HG03520 (cell line): ENCODE results near the gene ANKRD9.

Source experiments
- ATAC-seq: cut with Tn5 transposase; IDR thresholded peaks from one replicate; pipeline ENCODE4 v1.9.1; 2021; ENCODE audit warnings: mild to moderate bottlenecking, moderate library complexity; ENCODE audit not compliant: unreplicated experiment

ANKRD9 gene

GRCh38 chr14:102499401-102500157 is 10.0 kb downstream of the ANKRD9 start:
- no peak for ATAC-seq

GRCh38 chr14:102498678-102499265 is 10.8 kb downstream of the ANKRD9 start:
- ATAC-seq, result no peak

DNA sequence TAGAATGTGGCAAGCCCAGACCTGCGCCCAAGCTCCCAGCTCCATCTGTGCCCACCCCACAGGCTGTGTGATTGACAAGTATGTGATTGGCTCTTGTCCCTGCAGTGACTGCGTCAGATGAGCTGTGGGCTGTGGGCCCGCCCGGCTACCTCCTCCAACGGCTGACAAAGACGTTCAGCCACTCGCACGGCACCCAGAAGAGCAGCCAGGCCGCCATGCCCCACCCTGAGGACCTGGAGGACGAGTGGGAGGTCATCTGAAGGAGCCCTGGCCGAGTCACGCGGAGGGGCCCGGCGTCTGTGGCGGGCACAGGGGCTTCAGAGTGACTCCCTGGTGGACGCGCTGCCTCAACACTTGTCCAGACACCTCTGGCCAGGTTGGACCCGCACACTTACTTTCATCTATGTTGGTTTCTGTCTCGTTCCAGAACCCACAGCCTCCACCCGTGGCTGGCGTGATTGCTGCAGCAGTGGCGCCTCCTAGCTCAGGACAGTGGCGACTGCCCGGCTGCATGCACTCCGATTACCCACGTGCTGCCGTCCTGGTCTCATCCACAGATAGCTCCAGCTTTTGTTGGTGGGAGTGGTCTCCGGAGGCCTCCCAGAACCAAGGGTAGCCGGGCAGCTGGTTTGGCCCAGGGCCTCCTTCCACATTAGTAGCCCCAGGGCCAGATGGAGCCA is 11.4 kb downstream of the ANKRD9 start:
- no peak for ATAC-seq

- ATAC-seq, result no peak
Observed at GRCh38 chr14:102496958-102497744, 12.4 kb downstream of the ANKRD9 start.

- no peak for ATAC-seq
Observed at GRCh38 chr14:102496331-102496691, 13.3 kb downstream of the ANKRD9 start.

DNA sequence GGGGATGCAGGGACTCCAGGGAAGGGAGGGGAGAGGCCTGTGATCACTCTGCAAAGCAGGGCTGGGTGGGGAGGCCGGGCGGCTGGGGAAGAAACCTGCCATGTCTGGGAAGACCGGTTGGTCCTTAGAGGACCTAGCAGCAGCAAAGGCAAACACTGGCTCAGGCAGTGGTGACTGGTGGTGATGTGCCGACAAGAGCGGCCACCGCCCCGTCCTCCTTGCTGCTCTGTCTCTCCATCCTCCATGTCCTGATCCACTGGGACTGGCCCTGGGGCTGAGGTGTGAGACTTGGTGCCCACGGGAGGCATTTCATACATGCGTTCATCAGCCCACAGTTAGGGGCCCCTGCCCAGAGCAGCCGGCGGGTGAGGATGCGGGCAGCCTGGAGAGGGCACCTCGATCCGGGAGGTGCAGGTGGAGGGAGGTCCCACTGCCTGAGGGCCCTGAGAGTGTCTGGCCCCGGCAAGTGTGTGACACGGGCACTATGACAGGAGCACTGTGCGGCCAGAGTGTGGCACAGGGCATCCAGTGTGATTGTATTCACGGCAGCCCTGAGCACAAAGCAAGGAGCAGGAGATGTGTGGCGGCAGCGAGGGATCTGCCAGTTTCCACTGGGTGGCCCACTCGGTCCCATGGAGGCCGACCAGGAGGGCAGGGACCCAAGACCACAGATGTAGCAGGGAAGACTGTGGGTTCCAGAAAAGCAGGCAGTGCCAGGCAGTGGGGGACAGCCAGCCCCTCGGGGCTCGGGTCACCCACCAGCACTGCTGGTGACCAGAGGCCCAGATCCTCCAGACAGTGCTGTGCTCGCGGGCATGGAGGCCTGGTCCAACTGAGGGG is 13.9 kb downstream of the ANKRD9 start:
- no peak for ATAC-seq

DNA sequence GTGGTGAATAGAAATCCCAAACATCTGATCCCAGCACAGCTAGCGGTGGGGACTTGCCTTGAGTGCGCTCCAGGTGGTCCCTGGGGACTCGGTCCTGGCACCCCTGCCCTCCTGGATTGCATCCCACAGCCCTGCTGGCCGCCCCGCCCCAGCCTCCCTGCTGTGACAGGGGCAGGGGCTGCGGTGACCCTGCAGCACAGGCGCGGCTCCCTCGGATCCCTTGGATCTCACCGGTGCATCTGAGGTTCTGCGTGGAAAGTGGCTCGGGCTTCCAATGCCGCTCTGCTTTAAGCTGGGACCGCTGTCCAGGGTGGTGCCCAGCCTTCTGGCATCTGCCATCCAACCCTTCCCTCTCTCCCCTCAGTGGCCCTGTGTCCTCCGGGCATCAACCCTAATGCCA is 16.0 kb downstream of the ANKRD9 start:
- no peak for ATAC-seq

DNA sequence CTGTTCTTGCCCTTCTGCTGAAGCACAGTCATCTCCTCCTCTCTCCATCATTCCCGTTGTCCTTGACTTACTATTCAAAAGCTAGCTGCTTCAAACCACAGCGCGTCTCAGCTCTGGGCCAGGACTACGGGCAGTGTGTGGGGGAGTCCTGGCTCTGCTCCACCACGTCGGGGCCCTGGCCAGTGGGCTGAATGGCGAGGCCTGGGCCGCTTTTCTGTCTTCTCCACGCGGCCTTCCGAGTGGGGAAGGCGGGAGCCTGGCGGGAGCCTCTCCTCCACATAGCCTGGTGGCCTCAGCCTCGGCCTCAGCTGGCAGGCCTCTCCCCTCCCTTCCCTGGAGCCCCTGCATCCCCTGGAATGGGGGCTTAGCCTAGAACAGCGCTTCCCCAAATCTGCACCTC is 16.5 kb downstream of the ANKRD9 start:
- no peak for ATAC-seq

DNA sequence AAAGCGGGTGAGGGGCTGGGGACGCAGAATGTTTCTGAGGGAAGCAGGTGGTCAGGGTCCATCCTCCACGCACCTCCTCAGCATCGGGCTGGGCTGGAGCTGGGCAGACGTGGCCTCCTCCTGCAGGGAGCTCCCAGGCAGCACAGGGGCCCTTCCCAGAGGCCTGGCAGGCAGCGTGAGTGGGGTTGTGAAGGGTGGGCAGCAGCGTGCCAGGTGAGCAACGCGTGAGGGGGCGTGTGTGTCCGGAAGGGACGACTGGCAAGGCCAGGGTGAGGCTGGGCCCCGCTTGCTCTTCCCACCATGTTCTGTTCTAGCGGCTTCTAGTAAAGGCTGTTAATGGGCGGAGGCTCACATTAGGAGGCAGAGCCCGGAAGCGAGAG is 17.1 kb downstream of the ANKRD9 start:
- no peak for ATAC-seq

DNA sequence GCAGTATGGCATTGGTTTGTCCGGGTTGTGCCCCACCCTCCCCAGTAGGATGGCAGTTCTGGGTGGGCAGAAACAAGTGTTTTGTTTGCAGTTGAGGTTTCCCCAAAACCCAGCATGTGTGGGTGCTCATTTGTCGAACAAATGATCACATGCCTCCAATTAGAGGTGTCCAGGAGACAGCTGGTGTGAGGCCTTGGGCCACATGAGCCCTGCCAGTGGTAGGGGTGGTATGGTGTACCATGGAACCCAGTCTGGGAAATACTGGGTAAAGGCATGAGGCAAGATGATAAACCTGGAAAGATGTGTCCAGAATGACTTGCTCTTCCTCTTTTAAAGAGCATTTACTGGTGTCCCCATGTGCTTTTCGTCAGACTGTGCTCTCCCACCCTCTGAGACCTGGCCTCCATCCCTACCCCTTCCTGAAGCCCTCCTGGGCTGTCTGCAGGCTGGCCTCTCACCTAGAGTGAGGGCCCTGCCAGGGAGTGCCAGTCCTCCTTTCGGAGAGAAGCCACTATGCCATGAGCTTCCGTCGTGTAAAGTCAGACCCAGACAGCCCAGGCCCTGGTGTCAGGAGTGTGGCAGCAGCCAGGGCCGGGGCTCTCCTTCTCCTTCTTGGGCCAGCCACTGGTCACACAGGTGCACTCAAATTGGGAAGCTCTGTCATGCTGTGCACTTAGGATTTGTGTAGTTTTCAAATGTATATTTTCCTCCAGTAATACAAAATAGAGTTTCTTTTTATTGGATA is 17.6 kb downstream of the ANKRD9 start:
- no peak for ATAC-seq

- no peak for ATAC-seq
Observed at GRCh38 chr14:102491366-102491765, 18.2 kb downstream of the ANKRD9 start.

DNA sequence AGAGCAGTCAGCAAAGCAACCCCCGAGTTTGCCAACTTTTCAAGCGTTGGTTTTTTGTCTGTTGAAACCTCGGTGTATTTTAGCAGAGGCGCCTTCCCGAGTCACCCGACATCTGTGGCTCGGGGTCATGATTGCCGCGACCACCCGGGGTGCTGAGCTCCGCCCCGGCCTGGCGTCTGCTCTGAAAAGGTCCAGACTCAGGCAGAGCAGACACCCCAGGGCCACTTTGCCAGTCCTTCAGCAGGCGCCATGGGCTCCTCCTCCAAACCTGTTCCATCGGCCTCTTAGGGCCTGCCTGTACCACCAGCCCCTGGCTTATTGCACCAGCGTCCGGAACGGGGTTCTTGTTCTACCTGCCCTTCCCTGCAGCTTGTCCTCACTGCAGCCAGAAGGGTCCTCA is 19.1 kb downstream of the ANKRD9 start:
- ATAC-seq, result no peak

GRCh38 chr14:102487204-102487577 is 22.4 kb downstream of the ANKRD9 start:
- no peak for ATAC-seq

GRCh38 chr14:102486513-102487203 is 22.9 kb downstream of the ANKRD9 start:
- ATAC-seq, result no peak

GRCh38 chr14:102485693-102486512 is 23.7 kb downstream of the ANKRD9 start:
- no peak for ATAC-seq

- no peak for ATAC-seq
Observed at GRCh38 chr14:102484316-102484715, 25.3 kb downstream of the ANKRD9 start.

- no peak for ATAC-seq
Observed at GRCh38 chr14:102481791-102482238, 27.8 kb downstream of the ANKRD9 start.

GRCh38 chr14:102481371-102481770 is 28.2 kb downstream of the ANKRD9 start:
- ATAC-seq, result no peak
